IMR-90 (cell line): ENCODE results near the gene MYL10. TPM values are rescaled to one million over a fixed set of nuclear protein-coding genes. Genes with fewer than 3 reads are reported as not detected.

Source experiments
- ATAC-seq: fragments of 200-7000 bp; cut with Tn5 transposase; 2 replicates; pipeline ENCODE4 v1.9.1; 2020; ENCODE audit warnings: low read depth, mild to moderate bottlenecking, moderate library complexity
- BruUV-seq: library from RNA; stranded (reverse); fragments of 400-500 nt; replicated peaks from 2 replicates; lab custom pipeline; 2021; lab: Mats Ljungman, UMichigan
- CTCF ChIA-PET: fragments of 300-600 bp; formaldehyde crosslinking; extraction: SDS; loops from one replicate; lab custom pipeline; 2021; ENCODE audit warnings: antibody characterized with exemption; lab: Yijun Ruan, JAX
- POLR2A ChIA-PET: fragments of 300-600 bp; sonication (Branson Sonifier 250); formaldehyde crosslinking; loops from one replicate; lab custom pipeline; 2022; ENCODE audit warnings: antibody characterized with exemption; ENCODE audit not compliant: unreplicated experiment; lab: Charles Lee
- DNase-seq: peaks from one replicate; pipeline ENCODE4 v3.0.0; 2013
- H2AFZ ChIP-seq: replicated peaks from 2 replicates; pipeline ENCODE3; 2013; ENCODE audit warnings: low read length, mild to moderate bottlenecking; ENCODE audit not compliant: poor library complexity
- H2AK5ac ChIP-seq: 2 replicates; pipeline ENCODE4 v1.6.1; 2013; ENCODE audit warnings: low read depth, low read length, inconsistent platforms
- H2AK9ac ChIP-seq: replicated peaks from 2 replicates; pipeline ENCODE3; 2013; ENCODE audit warnings: mild to moderate bottlenecking, low read depth, low read length, moderate library complexity; ENCODE audit not compliant: poor library complexity
- H2BK120ac ChIP-seq: 2 replicates; pipeline ENCODE4 v1.6.1; 2013; ENCODE audit warnings: low read depth, low read length, inconsistent platforms
- H2BK15ac ChIP-seq: 3 replicates; pipeline ENCODE4 v1.6.1; 2013; ENCODE audit warnings: low read depth, low read length, inconsistent platforms
- H2BK20ac ChIP-seq: 2 replicates; pipeline ENCODE4 v1.6.1; 2013; ENCODE audit warnings: low read depth, mild to moderate bottlenecking, inconsistent platforms, low read length, moderate library complexity
- H2BK5ac ChIP-seq: 2 replicates; pipeline ENCODE4 v1.6.1; 2013; ENCODE audit warnings: mild to moderate bottlenecking, low read depth, low read length, inconsistent platforms; ENCODE audit not compliant: poor library complexity, severe bottlenecking
- H3K14ac ChIP-seq: replicated peaks from 2 replicates; pipeline ENCODE4 v1.6.1; 2013; ENCODE audit warnings: low read depth, low read length, inconsistent platforms
- H3K18ac ChIP-seq: 2 replicates; pipeline ENCODE4 v1.6.1; 2013; ENCODE audit warnings: low read depth, low read length, control low read depth
- H3K23ac ChIP-seq: 2 replicates; pipeline ENCODE4 v1.6.1; 2013; ENCODE audit warnings: low read depth, low read length, inconsistent platforms
- H3K27ac ChIP-seq: 2 replicates; pipeline ENCODE4 v1.5.1; 2013; ENCODE audit warnings: mild to moderate bottlenecking, control low read depth, low read length; ENCODE audit not compliant: insufficient read depth
- H3K27me3 ChIP-seq: 2 replicates; pipeline ENCODE4 v1.6.1; 2013; ENCODE audit warnings: low read length; ENCODE audit not compliant: control insufficient read depth, insufficient read depth
- H3K36me3 ChIP-seq: 2 replicates; pipeline ENCODE4 v1.6.1; 2013; ENCODE audit warnings: low read length, mixed read lengths; ENCODE audit not compliant: control insufficient read depth, insufficient read depth
- H3K4ac ChIP-seq: 2 replicates; pipeline ENCODE4 v1.6.1; 2013; ENCODE audit warnings: low read depth, low read length, inconsistent platforms
- H3K4me1 ChIP-seq: 2 replicates; pipeline ENCODE4 v1.6.1; 2013; ENCODE audit warnings: low read length, mixed read lengths; ENCODE audit not compliant: control insufficient read depth, insufficient read depth
- H3K4me2 ChIP-seq: 2 replicates; pipeline ENCODE4 v1.6.1; 2013; ENCODE audit warnings: low read depth, mild to moderate bottlenecking, control low read depth, low read length, moderate library complexity
- H3K4me3 ChIP-seq: 2 replicates; pipeline ENCODE4 v1.5.1; 2013; ENCODE audit warnings: low read depth, mild to moderate bottlenecking, control low read depth, low read length, moderate library complexity; ENCODE audit not compliant: insufficient read depth
- H3K56ac ChIP-seq: 2 replicates; pipeline ENCODE4 v1.6.1; 2013; ENCODE audit warnings: low read length, inconsistent platforms; ENCODE audit not compliant: insufficient read depth; ENCODE audit errors: extremely low read depth
- H3K79me1 ChIP-seq, 2 experiments: 2 replicates each; pipeline ENCODE4 v1.6.1; 2013; ENCODE audit warnings: low read length in 2 of 2, inconsistent platforms in 1 of 2, low read depth in 1 of 2
- H3K9ac ChIP-seq: 2 replicates; pipeline ENCODE4 v1.6.1; 2013; ENCODE audit warnings: low read depth, low read length, control low read depth
- H3K9me1 ChIP-seq: 2 replicates; pipeline ENCODE4 v1.6.1; 2013; ENCODE audit warnings: low read length, inconsistent platforms; ENCODE audit not compliant: insufficient read depth
- H3K9me3 ChIP-seq: 2 replicates; pipeline ENCODE4 v1.6.1; 2013; ENCODE audit warnings: low read length; ENCODE audit not compliant: control insufficient read depth, insufficient read depth
- H4K20me1 ChIP-seq: 2 replicates; pipeline ENCODE4 v1.6.1; 2013; ENCODE audit warnings: low read length, inconsistent platforms; ENCODE audit not compliant: insufficient read depth
- H4K5ac ChIP-seq: 2 replicates; pipeline ENCODE4 v1.6.1; 2013; ENCODE audit warnings: mild to moderate bottlenecking, low read depth, low read length, control low read depth
- H4K8ac ChIP-seq, 2 experiments: 2 replicates each; pipeline ENCODE4 v1.6.1; 2013; ENCODE audit warnings: low read depth in 2 of 2, low read length in 2 of 2, control low read depth in 1 of 2, inconsistent platforms in 1 of 2
- H4K91ac ChIP-seq: 2 replicates; pipeline ENCODE4 v1.6.1; 2013; ENCODE audit warnings: low read depth, low read length, inconsistent platforms; ENCODE audit not compliant: insufficient read depth
- CEBPB ChIP-seq: IDR thresholded peaks from 2 replicates; pipeline ENCODE4 v1.6.1; 2012; ENCODE audit warnings: low read depth, low read length, improper control_type of control experiment
- whole genome bisulfite sequencing, 2 experiments: methylation state at CpG; one replicate each; pipeline versions ENCODE4 v1.1.5 to v1.1.7; 2013; ENCODE audit warnings: missing lambda C conversion rate in 2 of 2; ENCODE audit not compliant: insufficient read length in 1 of 2; ENCODE audit errors: extremely low coverage in 2 of 2; 5-methylcytosine and 5-hydroxymethylcytosine counted together
- dilution Hi-C: fragments of 300-500 bp; cut with HindIII; formaldehyde crosslinking; loops from one replicate; pipeline ENCODE4 v1.14.3; 2018; ENCODE audit warnings: low sequenced_read_pairs; ENCODE audit not compliant: unreplicated experiment
- in situ Hi-C: fragments of 300-500 bp; cut with MboI; formaldehyde crosslinking; loops from 3 replicates; pipeline ENCODE4 v1.14.3; 2019; ENCODE audit warnings: low sequenced_read_pairs, inconsistent platforms, mixed read lengths
- intact Hi-C: fragments of 100-400 bp; cut with micrococcal nuclease; formaldehyde crosslinking; loops from 2 replicates; pipeline ENCODE4 v1.10.0; 2022
- polyA plus RNA-seq, 3 experiments: library from polyadenylated mRNA; depleted of rRNA; stranded (reverse); fragments of >200 nt; gene quantifications; 2 replicates each; pipeline ENCODE4 v1.2.3, GENCODE V29; 2012; ENCODE audit warnings: low replicate concordance in 1 of 3
- total RNA-seq: library from RNA; depleted of rRNA; stranded (reverse); fragments of >200 nt; gene quantifications from 2 replicates; pipeline ENCODE4 v1.2.3, GENCODE V29; 2012
- TF ChIP-seq, protein P1 (sequence below): fragments of 150-350 bp; IDR thresholded peaks from 2 replicates; pipeline ENCODE4 v1.6.1; 2017; ENCODE audit warnings: mild to moderate bottlenecking, antibody characterized with exemption, low read length, low read depth

MYL10 gene
- total and polyA plus RNA-seq, 2 of the 4 experiments (the other 2 are of a cell fraction) = not detected

DNA sequence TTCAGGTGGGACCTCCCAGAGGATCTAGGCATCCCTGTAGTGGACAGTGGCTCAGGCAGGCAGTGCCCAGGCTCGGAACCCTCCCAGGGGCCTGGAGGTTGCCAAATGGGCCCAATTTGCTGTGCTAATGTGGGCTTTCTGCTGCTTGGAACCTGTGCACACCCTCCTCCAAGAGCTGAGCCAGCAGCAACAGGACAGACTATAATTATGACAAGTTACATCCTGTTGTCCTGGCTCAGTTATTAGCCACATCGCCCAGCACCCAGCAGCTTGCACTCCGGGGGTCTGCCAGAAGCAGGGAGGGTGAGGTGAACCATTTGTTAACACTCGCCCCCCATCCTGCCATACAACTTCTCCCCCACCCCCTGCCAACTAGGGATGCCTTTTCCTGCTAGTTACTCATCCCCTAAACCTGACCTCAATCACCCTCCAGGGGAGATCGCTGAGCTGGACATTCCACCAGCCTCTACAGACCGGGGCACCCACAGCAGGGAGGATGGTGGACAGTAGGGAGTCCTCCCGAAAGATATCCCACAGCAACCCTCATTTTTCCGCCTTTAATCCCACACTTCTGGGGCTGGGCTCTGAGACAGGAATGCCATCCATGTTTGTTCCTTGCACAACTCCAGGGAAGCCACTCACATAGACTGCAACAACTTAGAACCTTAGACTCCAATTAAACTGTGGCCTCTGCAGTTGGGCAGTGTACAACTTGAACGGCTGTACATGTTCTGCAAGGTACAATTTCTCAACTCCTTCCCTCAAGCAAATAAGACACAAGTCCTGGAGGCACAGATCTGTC is 7.9 kb upstream of the MYL10 start:
- H3K9ac ChIP-seq = no peak overlapping the region
- no peaks in the 10 kb centered on the region for H4K20me1 ChIP-seq
- no peak overlapping the region for H2BK20ac ChIP-seq
- H3K9me3 ChIP-seq = peaks cover 5% of the 10 kb centered on the region; the same call in 1 of the 2 replicates
- no peak overlapping the region for H2AK5ac ChIP-seq
- no peaks in the 10 kb centered on the region for H3K4me1 ChIP-seq
- no peak overlapping the region for H2AFZ ChIP-seq
- no peak overlapping the region for H3K14ac ChIP-seq
- ATAC-seq (no peak), DNase-seq (no peak)
- no peaks in the 10 kb centered on the region for H3K9me1 ChIP-seq
- H3K4me3 ChIP-seq = no peak overlapping the region
- no peak overlapping the region for H4K5ac ChIP-seq
- CTCF ChIA-PET = no interaction called here
- no peak overlapping the region for H3K4me2 ChIP-seq
- TF ChIP-seq, protein P1, sequence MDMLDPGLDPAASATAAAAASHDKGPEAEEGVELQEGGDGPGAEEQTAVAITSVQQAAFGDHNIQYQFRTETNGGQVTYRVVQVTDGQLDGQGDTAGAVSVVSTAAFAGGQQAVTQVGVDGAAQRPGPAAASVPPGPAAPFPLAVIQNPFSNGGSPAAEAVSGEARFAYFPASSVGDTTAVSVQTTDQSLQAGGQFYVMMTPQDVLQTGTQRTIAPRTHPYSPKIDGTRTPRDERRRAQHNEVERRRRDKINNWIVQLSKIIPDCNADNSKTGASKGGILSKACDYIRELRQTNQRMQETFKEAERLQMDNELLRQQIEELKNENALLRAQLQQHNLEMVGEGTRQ = no peak
- peak; percentile 1; the same call in 1 of the 2 replicates for TF ChIP-seq CEBPB
- POLR2A ChIA-PET = interaction anchor here (0.5 kb wide), 1 partner anchor 46 kb away, joined by 4 read pairs; no protein-coding TSS in a partner anchor
- no peak overlapping the region for H2BK120ac ChIP-seq
- WGBS, 2 experiments = 50% methylated on average over 1 of the region's 9 CpGs; no CpG with 5 or more reads in 1 of the 2 experiments
- H2BK15ac ChIP-seq = no peak overlapping the region
- H4K8ac ChIP-seq = no peak overlapping the region
- H3K56ac ChIP-seq = no peak overlapping the region
- H3K18ac ChIP-seq = no peak overlapping the region
- no peaks in the 10 kb centered on the region for H3K79me1 ChIP-seq
- H3K23ac ChIP-seq = no peak overlapping the region
- dilution Hi-C loops = no loop called here
- no peak overlapping the region for H4K91ac ChIP-seq
- H3K27me3 ChIP-seq = peaks cover 20% of the 10 kb centered on the region; the same call in 1 of the 2 replicates
- no peaks in the 10 kb centered on the region for H3K36me3 ChIP-seq
- H3K27ac ChIP-seq = no peak overlapping the region
- peak overlapping the region; percentile 63 for H2AK9ac ChIP-seq
- BruUV-seq = no TSS peak
- no peak overlapping the region for H3K4ac ChIP-seq
- H2BK5ac ChIP-seq = no peak overlapping the region
- in situ Hi-C loops = no loop called here
- intact Hi-C loops = no loop called here
